OCI-LY1 (cell line): ENCODE measurements around the gene DUSP6.

Source experiments
- H2AFZ ChIP-seq: fragments of 200-600 bp; sonication (generic), shearing (Covaris generic); 2 replicates; pipeline ENCODE4 v1.6.0; 2014; ENCODE audit warnings: antibody characterized with exemption, mild to moderate bottlenecking, low read length
- H3F3A ChIP-seq: fragments of 200-600 bp; sonication (generic), shearing (Covaris generic); 2 replicates; pipeline ENCODE4 v1.6.0; 2014; ENCODE audit warnings: mild to moderate bottlenecking, antibody characterized with exemption, low read length, moderate library complexity; ENCODE audit not compliant: insufficient read depth
- H3K27ac ChIP-seq: fragments of 200-600 bp; sonication (generic); 2 replicates; pipeline ENCODE4 v1.5.1; 2014; ENCODE audit warnings: low read length, mixed run types, mild to moderate bottlenecking, low read depth; ENCODE audit not compliant: poor library complexity, severe bottlenecking
- H3K27me3 ChIP-seq: fragments of 200-600 bp; sonication (generic); 2 replicates; pipeline ENCODE4 v1.6.0; 2014; ENCODE audit warnings: antibody characterized with exemption, mild to moderate bottlenecking, low read length, moderate library complexity; ENCODE audit not compliant: insufficient read depth
- H3K36me3 ChIP-seq: fragments of 200-600 bp; sonication (generic); 2 replicates; pipeline ENCODE4 v1.6.1; 2014; ENCODE audit warnings: mild to moderate bottlenecking, antibody characterized with exemption, low read length, moderate library complexity, mixed read lengths; ENCODE audit not compliant: insufficient read depth
- H3K4me1 ChIP-seq: fragments of 200-600 bp; sonication (generic); 2 replicates; pipeline ENCODE4 v1.5.1; 2014; ENCODE audit warnings: mild to moderate bottlenecking, low read length, moderate library complexity; ENCODE audit not compliant: insufficient read depth, severe bottlenecking
- H3K4me2 ChIP-seq: fragments of 200-600 bp; sonication (generic), shearing (Covaris generic); 2 replicates; pipeline ENCODE4 v1.6.1; 2014; ENCODE audit warnings: low read length
- H3K4me3 ChIP-seq: fragments of 200-600 bp; sonication (generic); 2 replicates; pipeline ENCODE4 v1.5.1; 2014; ENCODE audit warnings: low read length, low read depth, mild to moderate bottlenecking, mixed read lengths; ENCODE audit not compliant: poor library complexity, severe bottlenecking
- H3K79me2 ChIP-seq: fragments of 200-600 bp; shearing (Covaris generic); 2 replicates; pipeline ENCODE4 v1.6.1; 2016; ENCODE audit warnings: mixed run types, low read length, mixed read lengths; ENCODE audit not compliant: insufficient read depth
- H3K9ac ChIP-seq: fragments of 200-600 bp; sonication (generic), shearing (Covaris generic); 2 replicates; pipeline ENCODE4 v1.6.1; 2014; ENCODE audit warnings: mild to moderate bottlenecking, low read length, mixed read lengths
- H3K9me2 ChIP-seq: fragments of 200-600 bp; sonication (generic), shearing (Covaris generic); 2 replicates; pipeline ENCODE4 v1.6.1; 2014; ENCODE audit warnings: low read depth, mild to moderate bottlenecking, low read length, mixed read lengths
- H3K9me3 ChIP-seq: fragments of 200-600 bp; shearing (Covaris generic); 2 replicates; pipeline ENCODE4 v1.6.1; 2014; ENCODE audit warnings: low read length, mixed read lengths
- H4K20me1 ChIP-seq: fragments of 200-600 bp; sonication (generic), shearing (Covaris generic); 2 replicates; pipeline ENCODE4 v1.6.0; 2016; ENCODE audit warnings: mild to moderate bottlenecking, low read length; ENCODE audit not compliant: insufficient read depth
- CTCF ChIP-seq: fragments of 200-600 bp; sonication (generic), shearing (Covaris generic); IDR thresholded peaks from 2 replicates; pipeline ENCODE4 v1.5.1; 2017; ENCODE audit warnings: mild to moderate bottlenecking, antibody characterized with exemption, low read length, moderate library complexity, mixed read lengths
- EZH2 ChIP-seq: fragments of 200-600 bp; sonication (generic), shearing (Covaris generic); IDR thresholded peaks from 2 replicates; pipeline ENCODE4 v1.8.0; 2017; ENCODE audit warnings: borderline replicate concordance, mixed run types, mild to moderate bottlenecking, antibody characterized with exemption, low read length, moderate library complexity, mixed read lengths

Gene DUSP6

GRCh38 chr12:89386138-89386537 lies 33.8 kb upstream of the DUSP6 start:
- TF ChIP-seq CTCF = no peak
- no peak for TF ChIP-seq EZH2
- H3K9ac ChIP-seq = no peak overlapping the region
- no peaks in the 10 kb centered on the region for H4K20me1 ChIP-seq
- H3F3A ChIP-seq = no peaks in the 10 kb centered on the region
- no peak overlapping the region for H3K4me2 ChIP-seq
- H3K36me3 ChIP-seq = no peaks in the 10 kb centered on the region
- H3K9me3 ChIP-seq = no peaks in the 10 kb centered on the region
- H3K4me1 ChIP-seq = no peaks in the 10 kb centered on the region
- H2AFZ ChIP-seq = no peak overlapping the region
- H3K4me3 ChIP-seq = no peak overlapping the region
- H3K27ac ChIP-seq = no peak overlapping the region
- H3K9me2 ChIP-seq = no peaks in the 10 kb centered on the region
- no peaks in the 10 kb centered on the region for H3K27me3 ChIP-seq
- H3K79me2 ChIP-seq = no peaks in the 10 kb centered on the region

DNA sequence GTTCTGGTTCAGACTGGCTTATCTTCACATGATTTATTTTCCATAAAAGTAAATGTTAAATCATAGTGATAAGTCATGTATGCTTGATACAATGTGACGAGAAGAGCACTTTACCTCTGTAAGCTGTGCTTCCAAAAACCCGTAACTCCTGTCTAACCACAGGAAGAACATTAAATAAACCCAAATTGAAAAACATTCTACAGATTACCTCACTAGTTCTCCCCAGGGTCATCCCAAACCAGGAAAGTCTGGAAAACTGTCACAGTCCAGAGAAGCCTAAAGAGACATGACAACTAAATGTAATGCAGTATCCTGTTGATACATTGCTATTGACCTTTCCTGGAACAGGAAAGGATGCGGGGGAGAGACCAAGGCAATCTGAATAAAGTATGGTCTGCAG lies 32.5 kb upstream of the DUSP6 start:
- H3K9ac ChIP-seq = no peak overlapping the region
- TF ChIP-seq CTCF (no peak), EZH2 (no peak)
- H3F3A ChIP-seq = no peaks in the 10 kb centered on the region
- H3K79me2 ChIP-seq = no peaks in the 10 kb centered on the region
- no peak overlapping the region for H3K4me2 ChIP-seq
- no peaks in the 10 kb centered on the region for H3K4me1 ChIP-seq
- no peaks in the 10 kb centered on the region for H3K27me3 ChIP-seq
- H3K27ac ChIP-seq = no peak overlapping the region
- H3K4me3 ChIP-seq = no peak overlapping the region
- no peak overlapping the region for H2AFZ ChIP-seq
- no peaks in the 10 kb centered on the region for H4K20me1 ChIP-seq
- H3K9me3 ChIP-seq = no peaks in the 10 kb centered on the region
- H3K36me3 ChIP-seq = no peaks in the 10 kb centered on the region
- H3K9me2 ChIP-seq = no peaks in the 10 kb centered on the region

GRCh38 chr12:89384050-89384758 lies 31.9 kb upstream of the DUSP6 start:
- no peaks in the 10 kb centered on the region for H3K9me2 ChIP-seq
- no peak overlapping the region for H3K4me3 ChIP-seq
- no peaks in the 10 kb centered on the region for H3K36me3 ChIP-seq
- no peaks in the 10 kb centered on the region for H3K79me2 ChIP-seq
- H3K27me3 ChIP-seq = no peaks in the 10 kb centered on the region
- no peaks in the 10 kb centered on the region for H3K9me3 ChIP-seq
- H3K9ac ChIP-seq = no peak overlapping the region
- no peaks in the 10 kb centered on the region for H3K4me1 ChIP-seq
- H3F3A ChIP-seq = no peaks in the 10 kb centered on the region
- H2AFZ ChIP-seq = no peak overlapping the region
- H3K27ac ChIP-seq = no peak overlapping the region
- H3K4me2 ChIP-seq = no peak overlapping the region
- no peaks in the 10 kb centered on the region for H4K20me1 ChIP-seq
- no peak for TF ChIP-seq CTCF
- TF ChIP-seq EZH2 = no peak
